Measurements from ENCODE around the gene ZNF575.

Gene ZNF575

GRCh38 chr19:43504426-43505185 is 28.4 kb upstream of the ZNF575 start, which contains the start of gene PHLDB3:
Gene PHLDB3 (minus strand): TSS chr19:43504746. CDS start chr19:43504118, 628 bp downstream.
- no peak within 1 kb of the TSS for H3K23ac ChIP-seq (ENCODE audit: low read length in 2 of 2)
- no peak within 1 kb of the TSS for H2BK5ac ChIP-seq (ENCODE audit: low read depth, low read length, poor library complexity, severe bottlenecking)
- H3K4me2 ChIP-seq (ENCODE audit: low read length, poor library complexity, severe bottlenecking), result peak within 1 kb of the TSS; percentile 98
- H3K9me3 ChIP-seq (ENCODE audit: control insufficient read depth, low read length), result no peaks in the 10 kb centered on the region
- peak within 1 kb of the TSS; percentile 82 for H4K91ac ChIP-seq (ENCODE audit: low read length)
- peak within 1 kb of the TSS in 1 of 2 experiments; percentile 82 for H2BK12ac ChIP-seq (ENCODE audit: low read length in 2 of 2)
- H3K18ac ChIP-seq (ENCODE audit: low read depth in 1 of 2, low read length in 2 of 2), result peak within 1 kb of the TSS; percentile 80 to 84
- H3K4me3 ChIP-seq (ENCODE audit: insufficient read depth in 1 of 2, low read depth in 1 of 2, low read length in 2 of 2), result peak within 1 kb of the TSS; percentile 71 to 96
- peak within 1 kb of the TSS; percentile 79 for H2AFZ ChIP-seq (ENCODE audit: low read depth, low read length)
- no peaks in the 10 kb centered on the region for H3K27me3 ChIP-seq (ENCODE audit: control insufficient read depth in 1 of 2, insufficient read depth in 1 of 2, low read length in 2 of 2)
- peaks cover 13 to 21% of the 10 kb centered on the region in 2 experiments for H3K36me3 ChIP-seq (ENCODE audit: control insufficient read depth in 1 of 2, insufficient read depth in 2 of 2, low read depth in 1 of 2, low read length in 2 of 2)
- H4K8ac ChIP-seq (ENCODE audit: low read length), result peak within 1 kb of the TSS; percentile 66
- peaks cover 8% of the 10 kb centered on the region for H3K79me1 ChIP-seq (replicated peaks; ENCODE audit: low read length, poor library complexity, severe bottlenecking)
- peak within 1 kb of the TSS; percentile 53 for H2AK5ac ChIP-seq (ENCODE audit: low read length, severe bottlenecking)
- WGBS, result 3% methylated on average over 23 of the region's 42 CpGs
- H3K4me1 ChIP-seq (ENCODE audit: control insufficient read depth, insufficient read depth, low read depth, low read length), result peaks cover 12% of the 10 kb centered on the region
- peak within 1 kb of the TSS in 1 of 2 experiments; percentile 89 for H3K14ac ChIP-seq (ENCODE audit: low read length in 2 of 2)
- no peak within 1 kb of the TSS for H2BK120ac ChIP-seq (ENCODE audit: low read depth, low read length)
- H3K27ac ChIP-seq (ENCODE audit: low read length, poor library complexity, severe bottlenecking), result peak within 1 kb of the TSS; percentile 36
- no peak for DNase-seq
- peak within 1 kb of the TSS; percentile 91 for H3K9ac ChIP-seq (ENCODE audit: low read length)
- peak within 1 kb of the TSS; percentile 70 for H2BK15ac ChIP-seq (ENCODE audit: low read depth, poor library complexity, severe bottlenecking)
- H3K4ac ChIP-seq (ENCODE audit: low read depth in 1 of 2, low read length in 2 of 2), result peak within 1 kb of the TSS in 1 of 2 experiments; percentile 13

- 86% methylated on average over 3 of the region's 3 CpGs for WGBS
Observed at GRCh38 chr19:43505186-43505456, 27.9 kb upstream of the ZNF575 start.

GRCh38 chr19:43505941-43506340 is 27.0 kb upstream of the ZNF575 start:
- no peak overlapping the region for H2BK15ac ChIP-seq (ENCODE audit: low read depth, poor library complexity, severe bottlenecking)

More at GRCh38 chr19:43505186-43505456, 27.9 kb upstream of the ZNF575 start:
- Histone ChIP-seq H4K8ac (ENCODE audit: low read length) (peak overlapping the region; percentile 66), H2AFZ (ENCODE audit: low read depth, low read length) (no peak overlapping the region), H2AK5ac (ENCODE audit: low read length, severe bottlenecking) (peak overlapping the region; percentile 53), H2BK120ac (ENCODE audit: low read depth, low read length) (no peak overlapping the region), H2BK15ac (ENCODE audit: low read depth, poor library complexity, severe bottlenecking) (no peak overlapping the region), H3K27ac (ENCODE audit: low read length, poor library complexity, severe bottlenecking) (no peak overlapping the region), H3K4me2 (ENCODE audit: low read length, poor library complexity, severe bottlenecking) (peak overlapping the region; percentile 98), H3K9me3 (ENCODE audit: control insufficient read depth, low read length) (no peaks in the 10 kb centered on the region), H3K9ac (ENCODE audit: low read length) (no peak overlapping the region), H3K4ac (ENCODE audit: low read depth in 1 of 2, low read length in 2 of 2) (no peak overlapping the region), H3K14ac (ENCODE audit: low read length in 2 of 2) (no peak overlapping the region), H2BK12ac (ENCODE audit: low read length in 2 of 2) (no peak overlapping the region), H3K23ac (ENCODE audit: low read length in 2 of 2) (no peak overlapping the region), H2BK5ac (ENCODE audit: low read depth, low read length, poor library complexity, severe bottlenecking) (no peak overlapping the region), H3K27me3 (ENCODE audit: control insufficient read depth in 1 of 2, insufficient read depth in 1 of 2, low read length in 2 of 2) (no peaks in the 10 kb centered on the region), H3K18ac (ENCODE audit: low read depth in 1 of 2, low read length in 2 of 2) (peak overlapping the region in 1 of 2 experiments; percentile 30), H4K91ac (ENCODE audit: low read length) (no peak overlapping the region), H3K36me3 (ENCODE audit: control insufficient read depth in 1 of 2, insufficient read depth in 2 of 2, low read depth in 1 of 2, low read length in 2 of 2) (peaks cover 18 to 21% of the 10 kb centered on the region in 2 experiments), H3K4me3 (ENCODE audit: insufficient read depth in 1 of 2, low read depth in 1 of 2, low read length in 2 of 2) (peak overlapping the region in 1 of 2 experiments; percentile 96), H3K4me1 (ENCODE audit: control insufficient read depth, insufficient read depth, low read depth, low read length) (peaks cover 12% of the 10 kb centered on the region), H3K79me1 (replicated peaks; ENCODE audit: low read length, poor library complexity, severe bottlenecking) (peaks cover 8% of the 10 kb centered on the region)
- DNase-seq, result no peak

GRCh38 chr19:43506629-43507028 is 26.4 kb upstream of the ZNF575 start:
- Histone ChIP-seq H2AK5ac (ENCODE audit: low read length, severe bottlenecking) (no peak overlapping the region), H3K23ac (ENCODE audit: low read length in 2 of 2) (no peak overlapping the region), H2BK15ac (ENCODE audit: low read depth, poor library complexity, severe bottlenecking) (no peak overlapping the region), H2BK12ac (ENCODE audit: low read length in 2 of 2) (no peak overlapping the region), H3K27me3 (ENCODE audit: control insufficient read depth in 1 of 2, insufficient read depth in 1 of 2, low read length in 2 of 2) (no peaks in the 10 kb centered on the region), H3K18ac (ENCODE audit: low read depth in 1 of 2, low read length in 2 of 2) (no peak overlapping the region), H4K91ac (ENCODE audit: low read length) (no peak overlapping the region), H3K9ac (ENCODE audit: low read length) (no peak overlapping the region), H3K79me1 (replicated peaks; ENCODE audit: low read length, poor library complexity, severe bottlenecking) (peaks cover 5% of the 10 kb centered on the region), H3K4me1 (ENCODE audit: control insufficient read depth, insufficient read depth, low read depth, low read length) (peaks cover 12% of the 10 kb centered on the region), H2BK120ac (ENCODE audit: low read depth, low read length) (no peak overlapping the region), H3K4me3 (ENCODE audit: insufficient read depth in 1 of 2, low read depth in 1 of 2, low read length in 2 of 2) (no peak overlapping the region), H3K27ac (ENCODE audit: low read length, poor library complexity, severe bottlenecking) (no peak overlapping the region), H3K4me2 (ENCODE audit: low read length, poor library complexity, severe bottlenecking) (no peak overlapping the region), H2BK5ac (ENCODE audit: low read depth, low read length, poor library complexity, severe bottlenecking) (no peak overlapping the region), H3K36me3 (ENCODE audit: control insufficient read depth in 1 of 2, insufficient read depth in 2 of 2, low read depth in 1 of 2, low read length in 2 of 2) (peaks cover 25 to 28% of the 10 kb centered on the region in 2 experiments), H3K14ac (ENCODE audit: low read length in 2 of 2) (no peak overlapping the region), H4K8ac (ENCODE audit: low read length) (no peak overlapping the region), H2AFZ (ENCODE audit: low read depth, low read length) (no peak overlapping the region), H3K9me3 (ENCODE audit: control insufficient read depth, low read length) (no peaks in the 10 kb centered on the region), H3K4ac (ENCODE audit: low read depth in 1 of 2, low read length in 2 of 2) (no peak overlapping the region)
- WGBS, result 86% methylated on average over 4 of the region's 5 CpGs
- no peak for DNase-seq

More at GRCh38 chr19:43505941-43506340, 27.0 kb upstream of the ZNF575 start:
- H3K4me3 ChIP-seq (ENCODE audit: insufficient read depth in 1 of 2, low read depth in 1 of 2, low read length in 2 of 2), result no peak overlapping the region
- H3K23ac ChIP-seq (ENCODE audit: low read length in 2 of 2), result no peak overlapping the region
- H3K18ac ChIP-seq (ENCODE audit: low read depth in 1 of 2, low read length in 2 of 2), result no peak overlapping the region
- H2BK120ac ChIP-seq (ENCODE audit: low read depth, low read length), result no peak overlapping the region
- H3K27ac ChIP-seq (ENCODE audit: low read length, poor library complexity, severe bottlenecking), result no peak overlapping the region
- no peak overlapping the region for H4K91ac ChIP-seq (ENCODE audit: low read length)
- no peak overlapping the region for H3K14ac ChIP-seq (ENCODE audit: low read length in 2 of 2)
- H3K4me1 ChIP-seq (ENCODE audit: control insufficient read depth, insufficient read depth, low read depth, low read length), result peaks cover 12% of the 10 kb centered on the region
- peaks cover 23 to 25% of the 10 kb centered on the region in 2 experiments for H3K36me3 ChIP-seq (ENCODE audit: control insufficient read depth in 1 of 2, insufficient read depth in 2 of 2, low read depth in 1 of 2, low read length in 2 of 2)
- no peak overlapping the region for H2BK5ac ChIP-seq (ENCODE audit: low read depth, low read length, poor library complexity, severe bottlenecking)
- no peak overlapping the region for H2AK5ac ChIP-seq (ENCODE audit: low read length, severe bottlenecking)
- H3K79me1 ChIP-seq (replicated peaks; ENCODE audit: low read length, poor library complexity, severe bottlenecking), result peaks cover 8% of the 10 kb centered on the region
- H2BK12ac ChIP-seq (ENCODE audit: low read length in 2 of 2), result no peak overlapping the region
- H3K9me3 ChIP-seq (ENCODE audit: control insufficient read depth, low read length), result no peaks in the 10 kb centered on the region
- H2AFZ ChIP-seq (ENCODE audit: low read depth, low read length), result no peak overlapping the region
- no peak overlapping the region for H3K4ac ChIP-seq (ENCODE audit: low read depth in 1 of 2, low read length in 2 of 2)
- H4K8ac ChIP-seq (ENCODE audit: low read length), result no peak overlapping the region
- no peak overlapping the region for H3K9ac ChIP-seq (ENCODE audit: low read length)
- 98% methylated on average over 5 of the region's 5 CpGs for WGBS
- DNase-seq, result no peak
- H3K4me2 ChIP-seq (ENCODE audit: low read length, poor library complexity, severe bottlenecking), result no peak overlapping the region
- H3K27me3 ChIP-seq (ENCODE audit: control insufficient read depth in 1 of 2, insufficient read depth in 1 of 2, low read length in 2 of 2), result no peaks in the 10 kb centered on the region

Measured in mesenchymal stem cell (in vitro differentiated cells and primary cell).